Adrenal gland (tissue), 5 donors: ENCODE measurements around the gene TMEM132D.

Experiments used
- POLR2A ChIP-seq, 2 donors: fragments of 450-650 bp; IDR thresholded peaks; one replicate each; pipeline ENCODE4 v1.6.1; 2017; ENCODE audit warnings: antibody characterized with exemption in 2 of 2, mild to moderate bottlenecking in 2 of 2, moderate library complexity in 1 of 2
- TF ChIP-seq, protein P1 (sequence below), 6 experiments: fragments of 450-650 bp in 4 of 6; fragments of 200-600 bp in 2 of 6; sonication (generic) in 1 of 6; IDR thresholded peaks; 1 replicate in 5 of 6; 2 replicates in 1 of 6; pipeline versions ENCODE4 v1.5.1 to v1.8.0; 2016 to 2021; ENCODE audit warnings: antibody characterized with exemption in 6 of 6, mild to moderate bottlenecking in 2 of 6, moderate library complexity in 1 of 6
- donor health status: DM: no; HTN: no; CAD: no.

DNA sequence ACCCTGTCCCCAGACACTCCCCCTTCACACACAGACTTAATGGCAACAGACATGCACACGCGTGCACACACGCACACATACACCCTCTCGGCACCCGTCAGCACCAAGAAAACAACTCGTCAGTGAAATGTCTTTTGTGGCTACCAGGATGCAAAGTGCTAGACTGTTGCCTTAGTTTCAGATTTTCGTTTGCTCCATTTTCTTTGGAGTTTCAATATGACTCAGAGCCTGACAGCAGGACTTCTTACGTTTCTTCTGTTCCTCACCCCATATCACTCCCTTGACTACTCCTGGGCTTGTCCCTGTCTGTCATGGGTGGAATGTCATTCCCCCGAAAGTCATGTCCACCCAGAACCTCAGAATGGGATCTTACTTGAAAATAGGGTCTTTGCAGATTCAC, 867.7 kb downstream of the TMEM132D start:
- TF ChIP-seq, protein P1, sequence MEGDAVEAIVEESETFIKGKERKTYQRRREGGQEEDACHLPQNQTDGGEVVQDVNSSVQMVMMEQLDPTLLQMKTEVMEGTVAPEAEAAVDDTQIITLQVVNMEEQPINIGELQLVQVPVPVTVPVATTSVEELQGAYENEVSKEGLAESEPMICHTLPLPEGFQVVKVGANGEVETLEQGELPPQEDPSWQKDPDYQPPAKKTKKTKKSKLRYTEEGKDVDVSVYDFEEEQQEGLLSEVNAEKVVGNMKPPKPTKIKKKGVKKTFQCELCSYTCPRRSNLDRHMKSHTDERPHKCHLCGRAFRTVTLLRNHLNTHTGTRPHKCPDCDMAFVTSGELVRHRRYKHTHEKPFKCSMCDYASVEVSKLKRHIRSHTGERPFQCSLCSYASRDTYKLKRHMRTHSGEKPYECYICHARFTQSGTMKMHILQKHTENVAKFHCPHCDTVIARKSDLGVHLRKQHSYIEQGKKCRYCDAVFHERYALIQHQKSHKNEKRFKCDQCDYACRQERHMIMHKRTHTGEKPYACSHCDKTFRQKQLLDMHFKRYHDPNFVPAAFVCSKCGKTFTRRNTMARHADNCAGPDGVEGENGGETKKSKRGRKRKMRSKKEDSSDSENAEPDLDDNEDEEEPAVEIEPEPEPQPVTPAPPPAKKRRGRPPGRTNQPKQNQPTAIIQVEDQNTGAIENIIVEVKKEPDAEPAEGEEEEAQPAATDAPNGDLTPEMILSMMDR (IDR thresholded peaks at IDR 0.05), result no peak
- TF ChIP-seq POLR2A (IDR thresholded peaks at IDR 0.05), result no peak
